Mesothelial cell of epicardium (in vitro differentiated cells): ENCODE data around the gene FKTN. TPM values are rescaled to one million over a fixed set of nuclear protein-coding genes. Genes with fewer than 3 reads are reported as not detected.
"Not testable (repeated sequence)": the region's sequence is repeated elsewhere in the genome, so short reads cannot be mapped to it uniquely, and the experiment has no call there.

Experiments used
- DNase-seq, 2 experiments: peaks; one replicate each; pipeline ENCODE4 v3.0.0; 2021; ENCODE audit warnings: low spot score in 2 of 2; ENCODE audit not compliant: unreplicated experiment in 2 of 2
- H3K27ac Mint-ChIP-seq: 2 replicates; pipeline ENCODE4 v1.8.0; 2021; ENCODE audit warnings: mixed read lengths
- H3K27me3 Mint-ChIP-seq: 2 replicates; pipeline ENCODE4 v1.8.0; 2021; ENCODE audit warnings: low read depth, mixed read lengths
- H3K36me3 Mint-ChIP-seq: 2 replicates; pipeline ENCODE4 v1.8.0; 2021; ENCODE audit warnings: mixed read lengths
- H3K4me1 Mint-ChIP-seq: 2 replicates; pipeline ENCODE4 v1.8.0; 2021; ENCODE audit warnings: mixed read lengths
- H3K4me3 Mint-ChIP-seq: 2 replicates; pipeline ENCODE4 v1.8.0; 2021; ENCODE audit warnings: mild to moderate bottlenecking, moderate library complexity, mixed read lengths
- H3K9me3 Mint-ChIP-seq: 2 replicates; pipeline ENCODE4 v1.8.0; 2021; ENCODE audit warnings: mixed read lengths
- total RNA-seq: library from RNA; stranded (reverse); gene quantifications from 3 replicates; pipeline ENCODE4 v1.2.1, GENCODE V29; 2021
- TF ChIP-seq, protein P1 (sequence below): fragments of 200-600 bp; sonication (generic); IDR thresholded peaks from one replicate; pipeline ENCODE4 v1.5.0; 2021; ENCODE audit warnings: antibody characterized with exemption; ENCODE audit not compliant: unreplicated experiment

FKTN gene
- total RNA-seq = 26.8 to 29.6 TPM (median 29.2 TPM) in 3 replicates

DNA sequence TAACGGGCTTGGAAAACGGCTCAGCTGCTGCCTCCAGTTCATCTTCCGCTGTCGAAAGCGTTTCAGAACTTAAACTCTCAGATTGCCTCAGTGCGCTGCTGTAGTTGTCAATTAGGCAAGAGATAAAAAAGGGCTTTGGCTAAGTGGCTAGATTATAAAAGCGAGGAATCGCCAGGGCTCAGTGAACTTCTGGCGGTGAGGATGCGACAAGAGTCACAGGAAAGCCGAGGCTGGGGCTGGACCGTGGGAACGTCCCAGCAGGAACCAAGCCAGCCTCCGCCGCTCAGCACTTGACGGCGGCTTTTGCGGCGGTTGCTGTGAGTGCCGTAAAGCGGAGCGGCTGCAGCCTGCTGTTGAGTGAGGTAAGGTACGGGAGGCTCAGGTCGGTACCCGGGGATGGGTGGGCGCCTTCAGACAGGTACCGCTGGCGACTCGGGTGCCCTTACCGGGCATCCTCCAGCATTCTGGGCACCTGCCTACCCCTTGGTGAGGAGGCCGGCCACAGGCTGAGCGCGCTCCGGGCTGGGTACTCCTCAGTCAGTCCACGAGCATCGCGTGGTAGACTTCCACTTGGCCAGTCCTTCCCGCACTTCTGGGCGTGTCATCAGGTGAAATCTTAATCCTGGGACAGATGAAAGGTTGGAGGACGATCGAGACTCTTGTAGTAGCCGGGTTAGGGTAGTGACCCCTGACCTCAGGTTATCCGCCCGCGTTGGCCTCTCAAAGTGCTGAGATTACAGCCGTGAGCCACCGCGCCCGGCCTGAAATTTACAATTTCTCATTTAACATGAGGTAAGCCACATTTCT lies at the start of gene FKTN:
TSS of gene FKTN (plus strand) at position 328 of the 807 bp plus-strand sequence. CDS start 16,902 bp downstream, outside the sequence.
- peaks cover 22% of the 10 kb centered on the region for H3K36me3 Mint-ChIP-seq
- H3K4me3 Mint-ChIP-seq = peak within 1 kb of the TSS; percentile 92
- TF ChIP-seq, protein P1, sequence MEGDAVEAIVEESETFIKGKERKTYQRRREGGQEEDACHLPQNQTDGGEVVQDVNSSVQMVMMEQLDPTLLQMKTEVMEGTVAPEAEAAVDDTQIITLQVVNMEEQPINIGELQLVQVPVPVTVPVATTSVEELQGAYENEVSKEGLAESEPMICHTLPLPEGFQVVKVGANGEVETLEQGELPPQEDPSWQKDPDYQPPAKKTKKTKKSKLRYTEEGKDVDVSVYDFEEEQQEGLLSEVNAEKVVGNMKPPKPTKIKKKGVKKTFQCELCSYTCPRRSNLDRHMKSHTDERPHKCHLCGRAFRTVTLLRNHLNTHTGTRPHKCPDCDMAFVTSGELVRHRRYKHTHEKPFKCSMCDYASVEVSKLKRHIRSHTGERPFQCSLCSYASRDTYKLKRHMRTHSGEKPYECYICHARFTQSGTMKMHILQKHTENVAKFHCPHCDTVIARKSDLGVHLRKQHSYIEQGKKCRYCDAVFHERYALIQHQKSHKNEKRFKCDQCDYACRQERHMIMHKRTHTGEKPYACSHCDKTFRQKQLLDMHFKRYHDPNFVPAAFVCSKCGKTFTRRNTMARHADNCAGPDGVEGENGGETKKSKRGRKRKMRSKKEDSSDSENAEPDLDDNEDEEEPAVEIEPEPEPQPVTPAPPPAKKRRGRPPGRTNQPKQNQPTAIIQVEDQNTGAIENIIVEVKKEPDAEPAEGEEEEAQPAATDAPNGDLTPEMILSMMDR = no peak
- no peaks in the 10 kb centered on the region for H3K27me3 Mint-ChIP-seq
- H3K9me3 Mint-ChIP-seq = peaks cover 28% of the 10 kb centered on the region
- H3K27ac Mint-ChIP-seq = peak within 1 kb of the TSS; percentile 89
- peak; percentile 63 to 82 for DNase-seq
- peaks cover 15% of the 10 kb centered on the region for H3K4me1 Mint-ChIP-seq

DNA sequence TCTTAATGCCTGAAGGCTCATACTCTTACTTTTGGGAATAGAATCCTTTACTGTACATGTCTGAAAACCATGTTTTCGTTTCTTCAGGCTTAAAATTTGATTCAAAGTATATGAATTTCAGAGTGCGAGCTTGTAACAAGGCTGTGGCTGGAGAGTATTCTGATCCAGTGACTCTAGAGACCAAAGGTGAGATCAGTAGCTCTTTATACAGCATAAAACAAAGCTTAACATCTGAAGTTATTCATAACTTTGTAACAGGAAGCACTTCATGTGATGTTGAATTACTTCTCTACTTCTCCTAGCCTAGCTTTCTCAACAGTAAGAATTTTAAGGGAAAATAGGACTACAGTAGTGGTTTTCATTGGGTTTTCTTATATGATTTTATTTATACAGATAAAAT lies 49.4 kb upstream of the FKTN start:
- DNase-seq = no peak
- TF ChIP-seq, protein P1 = no peak
- peaks cover 3% of the 10 kb centered on the region for H3K36me3 Mint-ChIP-seq
- H3K27ac Mint-ChIP-seq = no peak overlapping the region
- no peaks in the 10 kb centered on the region for H3K9me3 Mint-ChIP-seq
- no peak overlapping the region for H3K4me3 Mint-ChIP-seq
- no peaks in the 10 kb centered on the region for H3K27me3 Mint-ChIP-seq
- H3K4me1 Mint-ChIP-seq = peaks cover 7% of the 10 kb centered on the region

DNA sequence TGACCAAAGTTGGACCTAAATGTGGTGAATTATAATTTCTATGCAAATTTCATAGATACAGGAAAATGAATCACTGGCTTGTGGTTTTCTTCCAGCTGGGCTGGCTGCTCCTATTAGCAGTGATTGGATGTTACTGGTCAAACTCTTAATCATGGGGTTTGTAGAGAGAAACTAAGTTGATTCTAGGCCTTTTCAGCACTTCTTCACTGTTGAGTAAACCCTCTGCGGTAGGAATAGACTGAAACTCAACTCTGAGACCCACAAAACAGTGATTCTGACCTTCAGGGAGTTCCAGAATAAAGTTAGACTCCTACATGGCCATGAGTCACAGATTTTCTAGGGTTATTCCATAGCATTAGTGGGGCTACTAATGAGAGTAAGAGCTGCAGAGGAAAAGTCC lies 47.9 kb upstream of the FKTN start:
- TF ChIP-seq, protein P1 = no peak
- no peaks in the 10 kb centered on the region for H3K9me3 Mint-ChIP-seq
- peaks cover 9% of the 10 kb centered on the region for H3K36me3 Mint-ChIP-seq
- H3K27ac Mint-ChIP-seq = no peak overlapping the region
- no peak for DNase-seq
- H3K4me1 Mint-ChIP-seq = peaks cover 3% of the 10 kb centered on the region
- no peak overlapping the region for H3K4me3 Mint-ChIP-seq
- H3K27me3 Mint-ChIP-seq = no peaks in the 10 kb centered on the region

DNA sequence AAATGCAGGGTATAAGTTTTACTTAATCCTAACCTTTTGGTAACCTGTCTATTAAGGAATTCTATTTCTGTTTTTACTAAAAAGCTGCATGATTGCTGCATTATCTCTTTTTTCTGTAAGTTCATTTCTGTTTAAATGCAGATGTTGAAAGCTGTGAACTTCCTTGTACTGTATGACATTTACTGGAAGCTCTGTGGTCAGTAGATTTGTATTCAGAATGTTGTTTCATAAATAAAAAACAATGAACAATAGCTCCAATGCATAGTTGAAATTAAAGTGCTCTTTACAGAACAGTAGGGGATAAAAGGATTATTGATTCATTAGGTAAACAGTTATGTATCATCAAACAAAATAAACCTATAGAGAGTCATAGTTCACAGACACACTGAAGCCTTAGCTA lies 46.5 kb upstream of the FKTN start:
- TF ChIP-seq, protein P1 = no peak
- Mint-ChIP-seq H3K36me3 (peaks cover 16% of the 10 kb centered on the region), H3K4me3 (no peak overlapping the region), H3K9me3 (no peaks in the 10 kb centered on the region), H3K27ac (no peak overlapping the region), H3K4me1 (no peaks in the 10 kb centered on the region), H3K27me3 (no peaks in the 10 kb centered on the region)
- DNase-seq = no peak

DNA sequence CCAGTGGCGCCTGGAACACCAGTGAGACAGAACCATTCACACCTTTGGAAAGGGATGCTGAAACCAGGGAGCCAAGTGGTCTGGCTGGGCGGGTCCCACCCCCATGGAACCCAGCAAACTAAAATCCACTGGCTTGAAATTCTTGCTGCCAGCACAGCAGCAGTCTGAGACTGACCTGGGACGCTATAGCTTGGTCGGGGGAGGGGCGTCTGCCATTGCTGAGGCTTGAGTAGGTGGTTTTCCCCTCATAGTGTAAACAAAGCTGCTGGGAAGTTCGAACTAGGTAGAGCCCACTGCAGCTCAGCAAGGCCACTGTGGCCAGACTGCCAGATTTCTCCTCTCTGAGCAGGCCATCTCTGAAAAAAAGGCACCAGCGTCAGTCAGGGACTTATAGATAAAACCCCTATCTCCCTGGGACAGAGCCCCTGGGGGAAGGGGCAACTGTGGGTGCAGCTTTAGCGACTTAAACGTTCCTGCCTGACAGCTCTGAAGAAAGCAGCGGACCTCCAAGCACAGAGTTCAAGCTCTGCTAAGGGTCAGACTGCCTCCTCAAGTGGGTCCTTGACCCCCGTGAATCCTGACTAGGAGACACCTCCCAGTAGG lies 42.0 kb upstream of the FKTN start:
- TF ChIP-seq, protein P1 = no peak
- DNase-seq = no peak
- no peaks in the 10 kb centered on the region for H3K4me1 Mint-ChIP-seq
- no peak overlapping the region for H3K4me3 Mint-ChIP-seq
- peaks cover 47% of the 10 kb centered on the region for H3K36me3 Mint-ChIP-seq
- H3K27ac Mint-ChIP-seq = no peak overlapping the region
- H3K27me3 Mint-ChIP-seq = no peaks in the 10 kb centered on the region
- peaks cover 28% of the 10 kb centered on the region for H3K9me3 Mint-ChIP-seq

DNA sequence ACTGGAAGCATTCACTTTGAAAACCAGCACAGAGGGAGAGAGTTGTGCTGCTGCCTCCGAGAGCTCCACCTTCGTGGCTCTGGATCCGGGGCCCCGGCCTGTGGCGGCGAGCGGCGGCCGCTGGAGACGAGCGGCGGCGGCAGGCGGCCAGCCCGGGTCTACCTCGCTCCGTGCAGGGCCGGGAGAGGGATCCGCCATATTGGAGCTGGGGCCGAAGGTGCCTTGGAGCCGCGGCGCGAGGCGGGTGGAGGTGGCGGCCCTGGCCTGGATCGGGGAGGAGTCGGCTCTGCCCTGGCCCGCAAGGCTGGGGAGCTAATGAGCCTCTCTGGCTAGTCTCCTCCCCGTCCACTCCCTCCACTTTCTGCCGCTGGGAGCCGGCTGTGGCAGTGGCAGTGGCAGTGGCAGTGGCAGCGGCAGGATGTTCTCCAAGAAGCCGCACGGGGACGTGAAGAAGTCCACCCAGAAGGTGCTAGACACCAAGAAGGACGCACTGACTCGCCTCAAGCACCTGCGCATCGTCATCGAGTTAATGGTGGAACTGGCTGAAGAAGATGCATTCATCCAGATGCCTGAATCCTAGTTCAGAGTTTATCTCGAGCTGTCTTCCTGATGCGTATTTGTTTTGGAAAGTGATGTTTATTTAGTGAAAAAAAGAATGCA lies 38.1 kb upstream of the FKTN start:
- peaks cover 48% of the 10 kb centered on the region for H3K36me3 Mint-ChIP-seq

DNA sequence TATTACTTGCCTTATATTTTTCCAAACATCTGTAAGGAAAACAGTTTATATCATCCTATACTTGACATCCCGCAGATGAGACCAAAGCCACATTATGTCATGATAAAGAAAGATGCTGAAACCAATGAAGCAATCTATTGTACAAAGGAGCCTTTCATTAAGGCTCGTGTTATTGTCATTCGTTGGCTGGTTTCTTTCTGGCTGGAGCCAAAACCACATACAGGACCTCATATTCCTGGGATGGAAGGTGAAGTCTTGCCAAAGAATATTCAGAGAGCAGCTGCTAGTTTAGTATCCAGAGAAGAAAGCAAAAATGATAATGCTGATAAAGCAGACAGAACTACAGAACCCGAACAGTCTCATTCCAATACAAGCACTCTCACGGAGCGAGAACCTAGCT lies 36.9 kb upstream of the FKTN start:
- peaks cover 39% of the 10 kb centered on the region for H3K9me3 Mint-ChIP-seq
- not testable (repeated sequence) for H3K4me1 Mint-ChIP-seq, DNase-seq, H3K27ac Mint-ChIP-seq, H3K27me3 Mint-ChIP-seq, H3K4me3 Mint-ChIP-seq
- peaks cover 45% of the 10 kb centered on the region for H3K36me3 Mint-ChIP-seq

More for the DNA sequence above, 38.1 kb upstream of the FKTN start:
- H3K4me3 Mint-ChIP-seq, H3K4me1 Mint-ChIP-seq, DNase-seq, H3K27ac Mint-ChIP-seq, H3K27me3 Mint-ChIP-seq: not testable (repeated sequence)
- H3K9me3 Mint-ChIP-seq = peaks cover 39% of the 10 kb centered on the region

DNA sequence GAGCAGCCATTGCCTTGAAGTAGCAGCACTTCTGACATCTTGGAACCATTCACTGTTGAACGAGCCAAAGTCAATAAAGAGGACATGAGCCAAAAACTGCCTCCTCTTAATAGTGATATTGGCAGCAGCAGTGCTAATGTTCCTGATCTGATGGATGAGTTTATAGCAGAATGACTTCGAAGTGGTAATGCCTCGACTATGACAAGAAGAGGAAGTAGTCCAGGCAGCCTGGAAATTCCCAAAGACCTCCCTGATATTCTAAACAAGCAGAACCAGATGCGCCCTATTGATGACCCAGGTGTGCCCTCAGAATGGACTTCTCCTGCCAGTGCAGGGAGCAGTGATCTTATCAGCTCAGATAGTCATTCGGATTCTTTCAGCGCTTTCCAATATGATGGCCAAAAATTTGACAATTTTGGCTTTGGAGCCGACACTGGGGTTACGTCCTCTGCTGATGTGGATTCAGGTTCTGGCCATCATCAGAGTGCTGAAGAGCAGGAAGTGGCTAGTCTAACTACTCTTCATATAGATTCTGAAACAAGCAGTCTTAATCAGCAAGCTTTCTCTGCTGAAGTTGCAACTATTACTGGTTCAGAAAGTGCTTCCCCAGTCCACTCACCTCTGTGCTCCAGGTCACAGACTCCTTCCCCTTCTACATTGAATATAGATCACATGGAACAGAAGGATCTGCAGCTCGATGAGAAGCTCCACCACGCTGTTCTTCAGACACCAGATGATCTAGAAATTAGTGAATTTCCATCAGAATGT lies 35.1 kb upstream of the FKTN start:
- Mint-ChIP-seq H3K36me3 (peaks cover 34% of the 10 kb centered on the region), H3K9me3 (peaks cover 35% of the 10 kb centered on the region)
- DNase-seq, H3K27ac Mint-ChIP-seq, H3K4me1 Mint-ChIP-seq, H3K4me3 Mint-ChIP-seq, H3K27me3 Mint-ChIP-seq: not testable (repeated sequence)
